Pancreas (tissue), 10 donors: Measurements from ENCODE around the gene CTCF. TPM values are rescaled to one million over a fixed set of nuclear protein-coding genes. Genes with fewer than 3 reads are reported as not detected.

Experiments
- ATAC-seq, 4 donors: fragments of 200-7000 bp; cut with Tn5 transposase; one replicate each; pipeline versions ENCODE4 v1.8.0 to v1.9.1; 2020; ENCODE audit warnings: mild to moderate bottlenecking in 4 of 4, moderate library complexity in 4 of 4
- DNase-seq, 6 donors: peaks; one replicate each; pipeline ENCODE4 v3.0.0-alpha.2; 2020
- FAIRE-seq: peaks from 2 replicates; lab custom pipeline; 2012; peaks lifted over from hg19 to GRCh38; lab: Jason Lieb, UNC
- H3K27ac ChIP-seq, 4 donors: fragments of 200-600 bp; sonication (generic); 1 replicate in 3 of 4; 2 replicates in 1 of 4; pipeline versions ENCODE4 v1.5.0 to v1.8.0; 2020
- H3K27me3 ChIP-seq, 4 donors: fragments of 200-600 bp; one replicate each; pipeline ENCODE4 v1.8.0; 2021
- H3K36me3 ChIP-seq, 3 donors: fragments of 200-600 bp; sonication (generic) in 1 of 3; one replicate each; pipeline versions ENCODE4 v1.5.0 to v1.8.0; 2020 to 2021
- H3K4me1 ChIP-seq, 3 donors: fragments of 200-600 bp; one replicate each; pipeline ENCODE4 v1.8.0; 2021
- H3K4me3 ChIP-seq, 4 donors: fragments of 200-600 bp; sonication (generic) in 2 of 4; one replicate each; pipeline versions ENCODE4 v1.5.0 to v1.8.0; 2020 to 2021
- H3K9me3 ChIP-seq, 4 donors: fragments of 200-600 bp; one replicate each; pipeline ENCODE4 v1.8.0; 2021
- WGBS, 2 donors: extraction: QIAGEN DNeasy Blood & Tissue Kit; methylation state at CpG; one replicate each; pipeline ENCODE4 v1.1.7; 2013; 5-methylcytosine and 5-hydroxymethylcytosine counted together
- intact Hi-C, 3 donors: fragments of 100-400 bp; cut with DNase I; formaldehyde crosslinking; loops; one replicate each; pipeline versions ENCODE4 v1.11.1 to v1.14.2; 2022
- polyA plus RNA-seq, 2 donors: library from polyadenylated mRNA; stranded (reverse); fragments of 200-250 nt; gene quantifications; one replicate each; pipeline ENCODE4 v1.2.3, GENCODE V29; 2013
- total RNA-seq, 6 donors: library from RNA; stranded (reverse); fragmentation: NEBNext Ultra II Directional in 4 of 6; extraction: Animal tissue kit (Norgen Biotek cat#: 25700) in 4 of 6; gene quantifications; one replicate each; pipeline versions ENCODE4 v1.2.1 to v1.2.4, GENCODE V29; 2021 to 2023
- TF ChIP-seq, protein P1 (sequence below), 4 donors: fragments of 200-600 bp; sonication (generic) in 3 of 4; IDR thresholded peaks; one replicate each; pipeline versions ENCODE4 v1.5.0 to v1.8.0; 2021; ENCODE audit warnings: antibody characterized with exemption in 4 of 4
- donor health status: healthy with polysubstance abuse.
- donor health status: DM: no; HTN: no; CAD: no; lungs with moderate emphysema.
- donor health status: DM: no; HTN: no; CAD: no.
- donor health status: control.
- donor health status: control.
- donor health status: Bipolar disorder and iron deficiency.
- donor health status: DM: yes; HTN: yes; CAD: no.
- donor health status: DM: no; HTN: no; CAD: no.
- donor health status: DM: no; HTN: no; CAD: no.
- donor health status: DM: yes; HTN: yes; CAD: no.

The CTCF gene
- total and polyA plus RNA-seq, 8 donors, result 13.3 to 25.2 (median 17.0) TPM

DNA sequence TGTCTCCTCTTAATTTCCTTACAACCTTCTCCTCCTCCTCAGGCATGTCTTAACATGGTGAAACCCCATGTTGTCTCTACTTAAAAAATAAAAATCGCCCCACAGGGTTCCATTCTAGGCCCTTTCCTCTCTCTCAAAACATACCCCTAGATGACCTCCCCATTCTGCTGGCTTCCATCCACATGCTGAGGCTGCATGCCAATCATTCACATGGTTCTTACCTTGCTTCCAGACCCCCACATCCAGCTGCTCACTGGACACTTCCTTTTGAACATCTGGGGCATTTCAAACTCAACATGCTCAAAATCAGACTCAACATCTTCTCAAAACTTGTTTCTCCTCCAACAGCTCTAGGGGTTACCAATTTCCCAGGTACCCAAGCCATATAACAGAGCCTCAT, 12.4 kb upstream of the CTCF start:
- FAIRE-seq (no peak), DNase-seq (peak in 1 of 6 donors; percentile 3), ATAC-seq (no peak)
- Histone ChIP-seq H3K27ac (no peak overlapping the region), H3K4me1 (peaks cover 16 to 27% (median 22%) of the 10 kb centered on the region in 3 donors), H3K36me3 (peaks cover 0 to 10% (median 6%) of the 10 kb centered on the region in 3 donors), H3K27me3 (no peaks in the 10 kb centered on the region), H3K9me3 (no peaks in the 10 kb centered on the region), H3K4me3 (no peak overlapping the region)
- WGBS, 2 donors, result 59 to 62% methylated on average over 1 of the region's 1 CpG
- intact Hi-C loops, result no loop called here
- TF ChIP-seq, protein P1, sequence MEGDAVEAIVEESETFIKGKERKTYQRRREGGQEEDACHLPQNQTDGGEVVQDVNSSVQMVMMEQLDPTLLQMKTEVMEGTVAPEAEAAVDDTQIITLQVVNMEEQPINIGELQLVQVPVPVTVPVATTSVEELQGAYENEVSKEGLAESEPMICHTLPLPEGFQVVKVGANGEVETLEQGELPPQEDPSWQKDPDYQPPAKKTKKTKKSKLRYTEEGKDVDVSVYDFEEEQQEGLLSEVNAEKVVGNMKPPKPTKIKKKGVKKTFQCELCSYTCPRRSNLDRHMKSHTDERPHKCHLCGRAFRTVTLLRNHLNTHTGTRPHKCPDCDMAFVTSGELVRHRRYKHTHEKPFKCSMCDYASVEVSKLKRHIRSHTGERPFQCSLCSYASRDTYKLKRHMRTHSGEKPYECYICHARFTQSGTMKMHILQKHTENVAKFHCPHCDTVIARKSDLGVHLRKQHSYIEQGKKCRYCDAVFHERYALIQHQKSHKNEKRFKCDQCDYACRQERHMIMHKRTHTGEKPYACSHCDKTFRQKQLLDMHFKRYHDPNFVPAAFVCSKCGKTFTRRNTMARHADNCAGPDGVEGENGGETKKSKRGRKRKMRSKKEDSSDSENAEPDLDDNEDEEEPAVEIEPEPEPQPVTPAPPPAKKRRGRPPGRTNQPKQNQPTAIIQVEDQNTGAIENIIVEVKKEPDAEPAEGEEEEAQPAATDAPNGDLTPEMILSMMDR (IDR thresholded peaks at IDR 0.05), result no peak

DNA sequence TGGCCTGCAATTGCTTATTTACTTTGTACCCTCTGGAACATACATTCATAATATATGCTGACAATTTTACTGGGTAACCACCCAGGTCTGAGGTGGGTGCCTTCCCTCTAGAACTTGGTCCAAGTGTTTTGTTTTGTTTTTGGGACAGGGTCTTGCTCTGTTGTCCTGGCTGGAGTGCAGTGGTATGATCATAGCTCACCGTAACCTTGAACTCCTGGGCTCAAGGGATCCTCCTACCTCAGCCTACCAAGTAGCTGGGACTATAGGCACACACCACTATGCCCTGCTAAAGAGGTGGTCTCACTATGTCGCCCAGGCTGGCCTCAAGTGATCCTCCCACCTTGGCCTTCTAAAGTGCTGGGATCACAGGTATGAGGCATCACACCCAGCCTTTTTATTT, 11.2 kb upstream of the CTCF start:
- no peak for DNase-seq
- intact Hi-C loops, result no loop called here
- no peak for ATAC-seq
- FAIRE-seq, result no peak
- no peaks in the 10 kb centered on the region for H3K36me3 ChIP-seq
- 93 to 97% methylated on average over 2 of the region's 2 CpGs for WGBS, 2 donors
- no peaks in the 10 kb centered on the region for H3K9me3 ChIP-seq
- H3K27me3 ChIP-seq, result no peaks in the 10 kb centered on the region
- H3K4me1 ChIP-seq, result peaks cover 13 to 26% (median 16%) of the 10 kb centered on the region in 3 donors
- TF ChIP-seq, protein P1 (IDR thresholded peaks at IDR 0.05), result no peak
- H3K27ac ChIP-seq, result no peak overlapping the region
- no peak overlapping the region for H3K4me3 ChIP-seq

- Histone ChIP-seq H3K4me1 (peaks cover 6 to 17% (median 10%) of the 10 kb centered on the region in 3 donors), H3K4me3 (no peak overlapping the region), H3K9me3 (no peaks in the 10 kb centered on the region), H3K27ac (peak overlapping the region; percentile 30 to 42 (median 38)), H3K36me3 (no peaks in the 10 kb centered on the region), H3K27me3 (no peaks in the 10 kb centered on the region)
- peak in 2 of 4 donors; percentile 28 to 37 for ATAC-seq
- 66 to 70% methylated on average over 2 of the region's 2 CpGs for WGBS, 2 donors
- intact Hi-C loops, result no loop called here
- TF ChIP-seq, protein P1 (IDR thresholded peaks at IDR 0.05), result no peak
- no peak for FAIRE-seq
- DNase-seq, result peak in 1 of 6 donors; percentile 47
These were observed 10.4 kb upstream of the CTCF start for GRCh38 chr16:67551972-67552371.

DNA sequence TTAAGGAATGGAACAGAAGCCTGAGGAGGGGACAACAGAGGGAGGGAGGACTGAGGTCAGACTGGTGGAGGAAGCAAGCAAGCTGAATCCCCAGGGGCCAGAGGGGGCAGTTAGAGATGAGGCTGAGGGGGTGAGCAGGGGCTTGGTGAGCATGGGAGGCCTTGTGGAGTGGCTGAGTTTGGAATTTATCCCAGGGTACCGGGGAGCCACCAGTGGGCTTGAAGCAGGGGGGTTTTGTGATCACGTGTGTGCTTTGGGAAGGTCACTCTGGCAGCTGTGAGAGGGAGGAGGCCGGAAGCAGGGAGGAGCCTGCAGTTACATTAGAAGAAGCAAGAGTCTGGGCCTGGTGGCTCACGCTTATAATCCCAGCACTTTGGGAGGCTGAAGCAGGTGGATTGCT, 9.8 kb upstream of the CTCF start:
- DNase-seq (peak in 3 of 6 donors; percentile 25 to 61 (median 49)), ATAC-seq (peak; percentile 64 to 80 (median 72)), FAIRE-seq (no peak)
- H3K4me3 ChIP-seq, result no peak overlapping the region
- peaks cover 6 to 15% (median 10%) of the 10 kb centered on the region in 3 donors for H3K4me1 ChIP-seq
- WGBS, 2 donors, result 11 to 25% methylated on average over 4 of the region's 4 CpGs
- H3K36me3 ChIP-seq, result no peaks in the 10 kb centered on the region
- TF ChIP-seq, protein P1 (IDR thresholded peaks at IDR 0.05), result no peak
- peak overlapping the region; percentile 30 to 42 (median 38) for H3K27ac ChIP-seq
- H3K27me3 ChIP-seq, result no peaks in the 10 kb centered on the region
- intact Hi-C loops, result no loop called here
- no peaks in the 10 kb centered on the region for H3K9me3 ChIP-seq

DNA sequence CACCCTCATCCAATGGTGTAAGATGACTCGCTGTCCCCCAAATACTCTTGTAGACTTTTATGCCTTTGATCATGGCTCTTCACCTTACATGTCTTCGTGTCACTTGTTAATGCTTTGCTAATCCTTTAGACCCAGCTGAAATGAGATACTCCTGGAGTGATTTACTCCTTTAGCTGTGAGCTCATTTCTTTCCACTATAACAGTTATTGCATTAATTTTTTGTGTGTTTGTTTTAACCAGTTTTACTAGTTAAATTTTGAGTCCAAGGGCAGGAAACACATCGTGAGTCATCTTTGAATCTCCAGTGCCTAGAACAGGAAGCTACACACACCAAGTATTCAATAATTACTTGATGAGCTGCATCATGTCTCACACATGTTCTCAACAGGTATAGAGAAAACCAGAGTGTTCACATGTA, 6.5 kb upstream of the CTCF start:
- no peaks in the 10 kb centered on the region for H3K36me3 ChIP-seq
- H3K4me3 ChIP-seq, result no peak overlapping the region
- FAIRE-seq, result no peak
- H3K4me1 ChIP-seq, result peaks cover 6 to 17% (median 10%) of the 10 kb centered on the region in 3 donors
- H3K9me3 ChIP-seq, result no peaks in the 10 kb centered on the region
- H3K27ac ChIP-seq, result no peak overlapping the region
- TF ChIP-seq, protein P1 (IDR thresholded peaks at IDR 0.05), result no peak
- WGBS, 2 donors, result 63 to 70% methylated on average over 3 of the region's 3 CpGs
- no peaks in the 10 kb centered on the region for H3K27me3 ChIP-seq
- intact Hi-C loops, result no loop called here
- DNase-seq, result no peak
- ATAC-seq, result peak in 1 of 4 donors; percentile 46
